Measurements from ENCODE around the gene CYFIP2.

CYFIP2 gene

GRCh38 chr5:157358871-157359270, 92.9 kb downstream of the CYFIP2 start:
- DNase-seq (ENCODE audit: low spot score): no peak

- no peak for DNase-seq (ENCODE audit: low spot score)
These were observed 93.6 kb downstream of the CYFIP2 start for GRCh38 chr5:157359356-157360055.

- no peak for DNase-seq (ENCODE audit: low spot score)
These were observed 96.1 kb downstream of the CYFIP2 start for GRCh38 chr5:157362012-157362411.

GRCh38 chr5:157362502-157362901, 96.6 kb downstream of the CYFIP2 start:
- no peak for DNase-seq (ENCODE audit: low spot score)

GRCh38 chr5:157362982-157363381, 97.1 kb downstream of the CYFIP2 start:
- DNase-seq (ENCODE audit: low spot score): no peak

- DNase-seq (ENCODE audit: low spot score): no peak
These were observed 99.8 kb downstream of the CYFIP2 start for GRCh38 chr5:157365732-157366131.

- peak; percentile 59 for DNase-seq (ENCODE audit: low spot score)
These were observed 101.1 kb downstream of the CYFIP2 start for GRCh38 chr5:157366741-157367674.

- DNase-seq (ENCODE audit: low spot score): no peak
These were observed 103.6 kb downstream of the CYFIP2 start for GRCh38 chr5:157369507-157369906.

GRCh38 chr5:157370967-157371366, 105.0 kb downstream of the CYFIP2 start:
- peak; percentile 64 for DNase-seq (ENCODE audit: low spot score)

GRCh38 chr5:157371655-157372471, 105.9 kb downstream of the CYFIP2 start:
- DNase-seq (ENCODE audit: low spot score): no peak

- no peak for DNase-seq (ENCODE audit: low spot score)
These were observed 106.5 kb downstream of the CYFIP2 start for GRCh38 chr5:157372472-157372822.

GRCh38 chr5:157378509-157378908, 112.6 kb downstream of the CYFIP2 start:
- no peak for DNase-seq (ENCODE audit: low spot score)

- no peak for DNase-seq (ENCODE audit: low spot score)
These were observed 114.1 kb downstream of the CYFIP2 start for GRCh38 chr5:157379983-157380382.

- DNase-seq (ENCODE audit: low spot score): no peak
These were observed 115.8 kb downstream of the CYFIP2 start for GRCh38 chr5:157381746-157382145.

GRCh38 chr5:157382996-157383800, 117.3 kb downstream of the CYFIP2 start:
- DNase-seq (ENCODE audit: low spot score): no peak

GRCh38 chr5:157384971-157385709, 119.2 kb downstream of the CYFIP2 start:
- no peak for DNase-seq (ENCODE audit: low spot score)

- DNase-seq (ENCODE audit: low spot score): no peak
These were observed 121.2 kb downstream of the CYFIP2 start for GRCh38 chr5:157387041-157387563.

GRCh38 chr5:157387683-157388093, 121.8 kb downstream of the CYFIP2 start:
- DNase-seq (ENCODE audit: low spot score): no peak

- no peak for DNase-seq (ENCODE audit: low spot score)
These were observed 122.3 kb downstream of the CYFIP2 start for GRCh38 chr5:157388111-157388710.

GRCh38 chr5:157389103-157389502, 123.2 kb downstream of the CYFIP2 start:
- DNase-seq (ENCODE audit: low spot score): no peak
